ENCODE results near the gene CLIC4. TPM values are rescaled to one million over a fixed set of nuclear protein-coding genes. Genes with fewer than 3 reads are reported as not detected.

Gene CLIC4
- total and polyA plus RNA-seq, 9 of the 15 experiments (the other 6 are each of a cell fraction or from before 2014, with no cell fraction given), result 16.0 to 67.5 (median 38.4) TPM

GRCh38 chr1:24744911-24745710, at the start of gene CLIC4 (continued):
- TF ChIP-seq ZNF518B (CRISPR knock-in tag; IDR thresholded peaks at IDR 0.05) (no peak), SIN3A (IDR thresholded peaks at IDR 0.05; ENCODE audit: borderline replicate concordance in 2 of 2, control insufficient read depth in 1 of 2, low read depth in 2 of 2, low read length in 2 of 2) (peak; percentile 62 to 81; a peak in 2 of 4 replicates), RREB1 (CRISPR knock-in tag; IDR thresholded peaks at IDR 0.05) (no peak), IRF9 (tag; IDR thresholded peaks at IDR 0.05) (no peak), ZNF146 (CRISPR knock-in tag; IDR thresholded peaks at IDR 0.05; ENCODE audit: unreplicated experiment) (no peak), C11orf30 (IDR thresholded peaks at IDR 0.05; ENCODE audit: low read depth) (no peak), FOSL1 (tag; conservative IDR thresholded peaks at IDR 0.05) (peak; percentile 62), MAZ (CRISPR knock-in tag; conservative IDR thresholded peaks at IDR 0.05 in 1 of 2, IDR thresholded peaks at IDR 0.05 in 1 of 2) (peak; percentile 94), RCOR1 (IDR thresholded peaks at IDR 0.05; ENCODE audit: borderline replicate concordance in 1 of 2, low read depth in 2 of 2, low read length in 2 of 2) (peak in 1 of 2 experiments; percentile 77; a peak in 2 of 4 replicates), ZNF699 (CRISPR knock-in tag; IDR thresholded peaks at IDR 0.05; ENCODE audit: insufficient replicate concordance) (no peak), ADNP (tag; IDR thresholded peaks at IDR 0.05) (no peak)
- TF ChIP-seq, protein P1, sequence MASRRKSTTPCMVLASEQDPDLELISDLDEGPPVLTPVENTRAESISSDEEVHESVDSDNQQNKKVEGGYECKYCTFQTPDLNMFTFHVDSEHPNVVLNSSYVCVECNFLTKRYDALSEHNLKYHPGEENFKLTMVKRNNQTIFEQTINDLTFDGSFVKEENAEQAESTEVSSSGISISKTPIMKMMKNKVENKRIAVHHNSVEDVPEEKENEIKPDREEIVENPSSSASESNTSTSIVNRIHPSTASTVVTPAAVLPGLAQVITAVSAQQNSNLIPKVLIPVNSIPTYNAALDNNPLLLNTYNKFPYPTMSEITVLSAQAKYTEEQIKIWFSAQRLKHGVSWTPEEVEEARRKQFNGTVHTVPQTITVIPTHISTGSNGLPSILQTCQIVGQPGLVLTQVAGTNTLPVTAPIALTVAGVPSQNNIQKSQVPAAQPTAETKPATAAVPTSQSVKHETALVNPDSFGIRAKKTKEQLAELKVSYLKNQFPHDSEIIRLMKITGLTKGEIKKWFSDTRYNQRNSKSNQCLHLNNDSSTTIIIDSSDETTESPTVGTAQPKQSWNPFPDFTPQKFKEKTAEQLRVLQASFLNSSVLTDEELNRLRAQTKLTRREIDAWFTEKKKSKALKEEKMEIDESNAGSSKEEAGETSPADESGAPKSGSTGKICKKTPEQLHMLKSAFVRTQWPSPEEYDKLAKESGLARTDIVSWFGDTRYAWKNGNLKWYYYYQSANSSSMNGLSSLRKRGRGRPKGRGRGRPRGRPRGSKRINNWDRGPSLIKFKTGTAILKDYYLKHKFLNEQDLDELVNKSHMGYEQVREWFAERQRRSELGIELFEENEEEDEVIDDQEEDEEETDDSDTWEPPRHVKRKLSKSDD (conservative IDR thresholded peaks at IDR 0.05; ENCODE audit: low read length), result no peak

Data from K562 (cell line).